ENCODE measurements around the gene QKI.
"Not testable (repeated sequence)": the region's sequence is repeated elsewhere in the genome, so short reads cannot be mapped to it uniquely, and the experiment has no call there.

The QKI gene

DNA sequence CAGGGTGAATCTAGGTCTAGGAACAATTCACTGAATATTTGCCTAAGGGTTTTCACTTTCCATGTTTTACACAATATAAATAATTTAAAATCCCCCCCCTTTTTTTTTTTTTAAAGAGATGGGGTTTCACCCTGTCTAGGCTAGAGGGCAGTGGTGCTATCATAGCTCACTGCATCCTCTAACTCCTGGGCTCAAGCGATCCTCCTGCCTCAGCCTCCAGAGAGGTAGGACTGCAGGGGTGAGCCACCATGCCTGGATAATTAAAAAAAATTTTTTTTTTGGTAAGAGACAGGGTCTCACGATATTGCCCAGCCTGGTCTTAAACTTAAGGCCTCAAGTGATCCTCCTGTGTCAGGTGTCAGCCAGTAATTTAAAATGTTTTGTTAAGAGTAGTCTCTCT is 17.8 kb downstream of the QKI start:
- no peak for TF ChIP-seq POLR2A (IDR thresholded peaks at IDR 0.05; ENCODE audit: low read depth, low read length)
- DNase-seq (ENCODE audit: insufficient read length, low spot score) (no peak), FAIRE-seq (no peak)

GRCh38 chr6:163433486-163433885 is 19.0 kb downstream of the QKI start:
- not testable (repeated sequence) for FAIRE-seq; DNase-seq (ENCODE audit: insufficient read length, low spot score)

- TF ChIP-seq POLR2A (IDR thresholded peaks at IDR 0.05; ENCODE audit: low read depth, low read length), result no peak
- DNase-seq (ENCODE audit: insufficient read length, low spot score), result no peak
- FAIRE-seq, result no peak
Observed at GRCh38 chr6:163435023-163435422, 20.5 kb downstream of the QKI start.

DNA sequence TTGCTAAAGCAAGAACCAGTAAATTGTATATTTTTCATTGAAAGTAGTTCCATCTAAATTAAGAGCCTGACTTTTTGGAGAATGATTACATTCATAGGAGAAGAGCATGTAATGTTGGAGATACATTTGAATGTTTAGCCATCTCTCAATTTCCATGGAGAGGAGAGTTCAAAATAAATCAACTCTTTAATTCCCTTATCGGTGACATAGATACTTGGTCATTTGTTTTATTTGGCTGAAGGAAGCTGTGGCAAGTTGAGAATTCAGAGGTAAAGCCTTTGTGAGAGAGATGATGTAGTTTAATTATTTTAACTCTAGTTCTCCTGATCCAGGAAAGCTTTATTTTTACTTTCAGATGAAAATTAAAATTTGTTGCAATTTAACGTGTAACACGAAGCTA is 22.3 kb downstream of the QKI start:
- no peak for TF ChIP-seq POLR2A (IDR thresholded peaks at IDR 0.05; ENCODE audit: low read depth, low read length)
- no peak for DNase-seq (ENCODE audit: insufficient read length, low spot score)
- FAIRE-seq, result no peak

GRCh38 chr6:163437466-163437865 is 22.9 kb downstream of the QKI start:
- TF ChIP-seq POLR2A (IDR thresholded peaks at IDR 0.05; ENCODE audit: low read depth, low read length), result no peak
- DNase-seq (ENCODE audit: insufficient read length, low spot score) (no peak), FAIRE-seq (no peak)

DNA sequence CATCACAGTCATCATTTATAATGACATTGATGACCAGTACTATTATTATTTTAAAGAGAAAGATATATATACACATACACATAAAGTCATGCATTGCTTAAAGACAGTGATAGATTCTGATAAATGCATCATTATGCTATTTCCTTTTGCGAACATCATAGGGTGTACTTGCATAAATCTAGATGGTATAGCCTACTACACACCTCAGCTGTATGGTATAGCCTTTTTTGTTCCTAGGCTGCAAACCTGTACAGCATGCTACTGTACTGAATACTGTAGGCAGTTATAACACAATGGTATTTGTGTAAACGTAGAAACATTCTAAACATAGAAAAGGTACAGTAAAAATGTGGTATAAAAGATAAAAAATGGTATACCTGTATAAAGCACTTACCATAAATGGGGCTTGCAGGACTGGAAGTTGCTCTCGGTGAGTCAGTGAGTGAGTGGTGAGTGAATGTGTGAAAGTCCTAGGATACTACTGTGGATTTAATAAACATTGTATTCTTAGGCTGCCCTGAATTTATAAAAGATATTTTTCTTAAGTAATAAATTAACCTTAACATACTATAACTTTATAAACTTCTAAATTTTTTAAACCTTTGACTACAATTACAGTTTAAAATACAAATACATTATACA is 23.9 kb downstream of the QKI start:
- DNase-seq (ENCODE audit: insufficient read length, low spot score) (no peak), FAIRE-seq (no peak)
- TF ChIP-seq POLR2A (IDR thresholded peaks at IDR 0.05; ENCODE audit: low read depth, low read length), result no peak

DNA sequence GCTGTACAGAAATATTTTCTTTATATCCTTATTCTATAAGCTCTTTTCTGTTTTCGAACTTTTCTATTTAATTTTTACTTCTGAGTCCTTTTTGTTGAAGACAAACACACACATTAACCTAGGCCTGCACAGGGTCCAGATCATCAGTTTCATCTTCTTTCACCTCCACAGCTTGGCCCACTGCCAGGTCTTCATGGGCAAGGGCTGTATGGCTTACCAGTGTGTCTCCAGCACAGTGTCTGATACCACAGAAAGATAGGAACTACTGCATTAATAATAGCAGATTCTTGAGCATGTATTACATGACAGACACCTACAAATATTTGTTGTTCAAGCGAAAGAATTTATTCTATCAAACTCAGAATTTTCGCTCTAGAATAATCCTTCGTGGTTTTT is 24.4 kb downstream of the QKI start:
- no peak for TF ChIP-seq POLR2A (IDR thresholded peaks at IDR 0.05; ENCODE audit: low read depth, low read length)
- DNase-seq (ENCODE audit: insufficient read length, low spot score) (no peak), FAIRE-seq (no peak)

DNA sequence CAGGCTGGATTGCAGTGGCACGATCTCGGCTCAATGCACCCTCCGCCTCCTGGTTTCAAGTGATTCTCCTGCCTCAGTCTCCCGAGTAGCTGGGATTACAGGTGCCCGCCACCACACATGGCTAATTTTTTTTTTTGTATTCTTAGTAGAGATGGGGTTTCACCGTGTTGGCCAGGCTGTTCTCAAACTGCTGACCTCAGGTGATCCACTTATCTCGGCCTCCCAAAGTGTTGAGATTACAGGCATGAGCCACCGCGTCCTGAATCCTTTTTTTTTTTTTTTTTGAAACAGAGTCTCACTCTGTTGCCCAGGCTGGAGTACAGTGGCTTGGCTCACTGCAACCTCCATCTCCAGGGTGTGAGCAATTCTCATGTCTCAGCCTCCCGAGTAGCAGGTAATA is 24.9 kb downstream of the QKI start:
- not testable (repeated sequence) for DNase-seq (ENCODE audit: insufficient read length, low spot score); FAIRE-seq

GRCh38 chr6:163439997-163440396 is 25.5 kb downstream of the QKI start:
- FAIRE-seq, result no peak
- TF ChIP-seq POLR2A (IDR thresholded peaks at IDR 0.05; ENCODE audit: low read depth, low read length), result no peak
- no peak for DNase-seq (ENCODE audit: insufficient read length, low spot score)

DNA sequence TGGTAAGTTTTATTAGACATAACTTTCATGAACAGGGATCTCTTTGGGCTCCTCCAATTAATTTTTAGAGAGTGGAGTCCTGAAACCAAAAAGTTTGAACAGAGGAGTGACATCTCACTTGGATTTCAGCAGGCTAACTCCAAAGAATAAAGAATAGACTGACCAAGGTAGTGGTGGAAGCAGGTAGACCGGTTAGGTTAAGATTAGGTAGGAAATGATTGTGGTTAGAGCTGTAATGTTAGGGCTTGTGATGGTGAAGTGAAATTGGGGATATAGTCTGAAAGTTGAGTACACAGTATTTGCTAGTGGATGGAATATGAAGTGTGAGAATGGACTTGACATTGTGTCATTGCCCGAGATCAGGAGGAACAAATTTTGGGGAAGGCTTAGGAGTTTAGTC is 27.8 kb downstream of the QKI start:
- no peak for DNase-seq (ENCODE audit: insufficient read length, low spot score)
- TF ChIP-seq POLR2A (IDR thresholded peaks at IDR 0.05; ENCODE audit: low read depth, low read length), result no peak
- no peak for FAIRE-seq

GRCh38 chr6:163444077-163444476 is 29.6 kb downstream of the QKI start:
- TF ChIP-seq POLR2A (IDR thresholded peaks at IDR 0.05; ENCODE audit: low read depth, low read length), result no peak
- no peak for DNase-seq (ENCODE audit: insufficient read length, low spot score)
- no peak for FAIRE-seq

GRCh38 chr6:163446549-163446948 is 32.0 kb downstream of the QKI start:
- TF ChIP-seq POLR2A (IDR thresholded peaks at IDR 0.05; ENCODE audit: low read depth, low read length), result no peak
- DNase-seq (ENCODE audit: insufficient read length, low spot score), result no peak
- FAIRE-seq, result no peak

DNA sequence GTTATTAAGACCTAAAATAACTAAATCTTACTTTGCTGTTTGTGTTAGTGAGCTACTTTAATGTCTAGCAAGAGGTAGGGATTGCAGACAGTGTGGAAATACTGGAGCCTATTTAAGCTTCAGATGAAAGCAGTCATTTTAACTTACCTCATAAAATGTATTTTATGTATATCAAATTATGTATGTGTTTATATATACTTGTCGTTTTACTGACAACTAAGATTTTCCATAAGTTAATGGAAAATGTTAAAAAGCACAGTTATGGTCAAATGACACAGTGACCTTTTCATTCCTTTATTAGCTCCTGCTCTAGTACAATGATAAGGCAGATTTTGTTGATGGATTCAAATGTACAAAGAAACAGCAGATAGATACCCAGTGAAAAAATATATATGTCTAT is 34.6 kb downstream of the QKI start:
- TF ChIP-seq POLR2A (IDR thresholded peaks at IDR 0.05; ENCODE audit: low read depth, low read length), result no peak
- no peak for FAIRE-seq
- DNase-seq (ENCODE audit: insufficient read length, low spot score), result no peak

GRCh38 chr6:163454425-163454824 is 39.9 kb downstream of the QKI start:
- TF ChIP-seq POLR2A (IDR thresholded peaks at IDR 0.05; ENCODE audit: low read depth, low read length), result no peak
- FAIRE-seq (no peak), DNase-seq (ENCODE audit: insufficient read length, low spot score) (no peak)

- DNase-seq (ENCODE audit: insufficient read length, low spot score) (no peak), FAIRE-seq (no peak)
- TF ChIP-seq POLR2A (IDR thresholded peaks at IDR 0.05; ENCODE audit: low read depth, low read length), result no peak
Observed at GRCh38 chr6:163455552-163455951, 41.0 kb downstream of the QKI start.
